Measurements from ENCODE around the gene TRABD.

GRCh38 chr22:50188356-50188755, 2.6 kb downstream of the TRABD start:
- no peak for TF ChIP-seq CTCF (IDR thresholded peaks at IDR 0.05)
- no peak for TF ChIP-seq POLR2A (IDR thresholded peaks at IDR 0.05)

Data from thyroid gland (tissue), 4 donors.